Endodermal cell (in vitro differentiated cells): ENCODE data around the gene MBP. TPM values are rescaled to one million over a fixed set of nuclear protein-coding genes. Genes with fewer than 3 reads are reported as not detected.
"Not testable (repeated sequence)": the region's sequence is repeated elsewhere in the genome, so short reads cannot be mapped to it uniquely, and the experiment has no call there.

ENCODE experiments used
- DNase-seq: peaks from one replicate; pipeline ENCODE4 v3.0.0-alpha.2; 2017
- H3K27ac ChIP-seq: 2 replicates; pipeline ENCODE4 v1.5.1; 2013; ENCODE audit warnings: mild to moderate bottlenecking, low read depth, low read length, moderate library complexity
- H3K27me3 ChIP-seq: 2 replicates; pipeline ENCODE4 v1.6.1; 2013; ENCODE audit warnings: mild to moderate bottlenecking, low read length, moderate library complexity; ENCODE audit not compliant: insufficient read depth, control insufficient read depth, poor library complexity, severe bottlenecking
- H3K36me3 ChIP-seq: 2 replicates; pipeline ENCODE4 v1.7.0; 2013; ENCODE audit warnings: mild to moderate bottlenecking, low read length, moderate library complexity; ENCODE audit not compliant: control insufficient read depth, insufficient read depth
- H3K4me1 ChIP-seq: one replicate; pipeline ENCODE4 v1.7.0; 2013; ENCODE audit warnings: low read length; ENCODE audit not compliant: control insufficient read depth, insufficient read depth
- H3K4me3 ChIP-seq: 2 replicates; pipeline ENCODE4 v1.5.1; 2013; ENCODE audit warnings: mild to moderate bottlenecking, low read length, moderate library complexity
- H3K9ac ChIP-seq: 2 replicates; pipeline ENCODE4 v1.6.1; 2013; ENCODE audit warnings: mild to moderate bottlenecking, low read length, moderate library complexity; ENCODE audit not compliant: poor library complexity, severe bottlenecking; ENCODE audit errors: extremely low read depth
- H3K9me3 ChIP-seq: 2 replicates; pipeline ENCODE4 v1.6.1; 2013; ENCODE audit warnings: mild to moderate bottlenecking, low read length, moderate library complexity; ENCODE audit not compliant: control insufficient read depth
- H3K27ac Mint-ChIP-seq: 2 replicates; pipeline ENCODE4 v1.8.0; 2020; ENCODE audit warnings: mixed read lengths
- H3K27me3 Mint-ChIP-seq: 2 replicates; pipeline ENCODE4 v1.8.0; 2021; ENCODE audit warnings: mild to moderate bottlenecking, mixed read lengths; ENCODE audit not compliant: insufficient read depth
- H3K36me3 Mint-ChIP-seq: 2 replicates; pipeline ENCODE4 v1.8.0; 2020; ENCODE audit warnings: low read depth, mixed read lengths
- H3K4me1 Mint-ChIP-seq: 2 replicates; pipeline ENCODE4 v1.8.0; 2020; ENCODE audit warnings: mixed read lengths
- H3K4me3 Mint-ChIP-seq: 2 replicates; pipeline ENCODE4 v1.8.0; 2020; ENCODE audit warnings: mild to moderate bottlenecking, moderate library complexity, mixed read lengths
- H3K9me3 Mint-ChIP-seq: 2 replicates; pipeline ENCODE4 v1.8.0; 2020; ENCODE audit warnings: mild to moderate bottlenecking, mixed read lengths
- WGBS, 2 experiments: methylation state at CpG; one replicate each; pipeline versions ENCODE4 v1.1.5 to v1.1.7; 2013; ENCODE audit warnings: missing lambda C conversion rate in 2 of 2, mixed read lengths in 1 of 2; ENCODE audit not compliant: insufficient coverage in 1 of 2, insufficient read length in 1 of 2; 5-methylcytosine and 5-hydroxymethylcytosine counted together
- total RNA-seq, 2 donors: library from RNA; stranded (reverse); fragmentation: NEBNext Ultra II Directional in 1 of 2; extraction: Animal tissue kit (Norgen Biotek cat#: 25700) in 1 of 2; gene quantifications; 2 replicates in 1 of 2; 3 replicates in 1 of 2; pipeline ENCODE4 v1.2.1, GENCODE V29; 2021
- TF ChIP-seq, protein P1 (sequence below): fragments of 200-600 bp; sonication (generic); conservative IDR thresholded peaks from 2 replicates; pipeline ENCODE4 v1.5.0; 2021; ENCODE audit warnings: antibody characterized with exemption, mild to moderate bottlenecking

MBP gene
- total RNA-seq, 2 donors from 2014 or later, result 16.3 to 19.0 TPM

GRCh38 chr18:76965555-76966151 lies 166.9 kb downstream of the MBP start:
- not testable (repeated sequence) for H3K27me3 ChIP-seq, DNase-seq
- peaks cover 42% of the 10 kb centered on the region for H3K36me3 Mint-ChIP-seq

DNA sequence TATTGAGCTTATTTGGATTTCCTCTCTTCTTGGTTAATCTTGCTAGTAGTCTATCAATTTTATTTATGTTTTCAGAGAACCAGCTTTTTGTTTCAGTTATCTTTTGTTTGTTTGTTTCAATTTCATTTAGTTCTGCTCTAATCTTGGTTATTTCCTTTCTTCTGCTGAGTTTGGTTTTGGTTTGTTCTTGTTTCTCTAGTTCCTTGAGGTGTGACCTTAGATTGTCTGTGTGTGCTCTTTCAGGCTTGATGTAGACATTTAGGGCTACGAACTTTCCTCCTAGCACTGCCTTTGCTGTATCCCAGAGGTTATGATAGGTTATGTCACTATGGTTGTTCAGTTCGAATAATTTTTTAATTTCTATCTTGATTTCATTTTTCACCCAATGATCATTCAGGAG lies 168.6 kb downstream of the MBP start:
- Mint-ChIP-seq H3K9me3 (peaks cover 3% of the 10 kb centered on the region), H3K4me3 (no peak overlapping the region), H3K27me3 (no peaks in the 10 kb centered on the region), H3K27ac (no peak overlapping the region), H3K4me1 (peaks cover 3% of the 10 kb centered on the region), H3K36me3 (peaks cover 56% of the 10 kb centered on the region)
- Histone ChIP-seq H3K27me3 (no peaks in the 10 kb centered on the region), H3K4me1 (no peaks in the 10 kb centered on the region), H3K9ac (no peak overlapping the region), H3K27ac (no peak overlapping the region), H3K9me3 (peaks cover 15% of the 10 kb centered on the region), H3K4me3 (no peak overlapping the region), H3K36me3 (peaks cover 31% of the 10 kb centered on the region)
- TF ChIP-seq, protein P1, sequence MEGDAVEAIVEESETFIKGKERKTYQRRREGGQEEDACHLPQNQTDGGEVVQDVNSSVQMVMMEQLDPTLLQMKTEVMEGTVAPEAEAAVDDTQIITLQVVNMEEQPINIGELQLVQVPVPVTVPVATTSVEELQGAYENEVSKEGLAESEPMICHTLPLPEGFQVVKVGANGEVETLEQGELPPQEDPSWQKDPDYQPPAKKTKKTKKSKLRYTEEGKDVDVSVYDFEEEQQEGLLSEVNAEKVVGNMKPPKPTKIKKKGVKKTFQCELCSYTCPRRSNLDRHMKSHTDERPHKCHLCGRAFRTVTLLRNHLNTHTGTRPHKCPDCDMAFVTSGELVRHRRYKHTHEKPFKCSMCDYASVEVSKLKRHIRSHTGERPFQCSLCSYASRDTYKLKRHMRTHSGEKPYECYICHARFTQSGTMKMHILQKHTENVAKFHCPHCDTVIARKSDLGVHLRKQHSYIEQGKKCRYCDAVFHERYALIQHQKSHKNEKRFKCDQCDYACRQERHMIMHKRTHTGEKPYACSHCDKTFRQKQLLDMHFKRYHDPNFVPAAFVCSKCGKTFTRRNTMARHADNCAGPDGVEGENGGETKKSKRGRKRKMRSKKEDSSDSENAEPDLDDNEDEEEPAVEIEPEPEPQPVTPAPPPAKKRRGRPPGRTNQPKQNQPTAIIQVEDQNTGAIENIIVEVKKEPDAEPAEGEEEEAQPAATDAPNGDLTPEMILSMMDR, result no peak
- WGBS, 2 experiments, result 76% methylated on average over 2 of the region's 2 CpGs; no CpG with 5 or more reads in 1 of the 2 experiments
- no peak for DNase-seq

More at GRCh38 chr18:76965555-76966151, 166.9 kb downstream of the MBP start:
- not testable (repeated sequence) for H3K4me3 Mint-ChIP-seq, H3K27me3 Mint-ChIP-seq, H3K27ac Mint-ChIP-seq, H3K27ac ChIP-seq, H3K9ac ChIP-seq, H3K4me1 Mint-ChIP-seq, H3K4me1 ChIP-seq, H3K9me3 Mint-ChIP-seq, H3K4me3 ChIP-seq
- WGBS, 2 experiments, result 93 to 94% methylated on average over 3 to 11 of the region's 11 CpGs
- Histone ChIP-seq H3K9me3 (peaks cover 15% of the 10 kb centered on the region), H3K36me3 (peaks cover 32% of the 10 kb centered on the region)

GRCh38 chr18:76962851-76963250 lies 169.7 kb downstream of the MBP start:
- Histone ChIP-seq H3K27ac (no peak overlapping the region), H3K9ac (no peak overlapping the region), H3K9me3 (peaks cover 15% of the 10 kb centered on the region), H3K27me3 (no peaks in the 10 kb centered on the region), H3K4me3 (no peak overlapping the region), H3K36me3 (peaks cover 32% of the 10 kb centered on the region), H3K4me1 (no peaks in the 10 kb centered on the region)
- no peak overlapping the region for H3K4me3 Mint-ChIP-seq
- H3K36me3 Mint-ChIP-seq, result peaks cover 59% of the 10 kb centered on the region
- H3K4me1 Mint-ChIP-seq, result peaks cover 3% of the 10 kb centered on the region
- no peaks in the 10 kb centered on the region for H3K27me3 Mint-ChIP-seq
- no peak for DNase-seq
- TF ChIP-seq, protein P1, result no peak
- 88 to 96% methylated on average over 1 of the region's 1 CpG for WGBS, 2 experiments
- peaks cover 3% of the 10 kb centered on the region for H3K9me3 Mint-ChIP-seq
- no peak overlapping the region for H3K27ac Mint-ChIP-seq
